Measurements from ENCODE around the gene TMEM119.

GRCh38 chr12:108616359-108616758 lies 18.5 kb upstream of the TMEM119 start:
- TF ChIP-seq CTCF (IDR thresholded peaks at IDR 0.05) (no peak), EP300 (IDR thresholded peaks at IDR 0.05) (no peak), POLR2A (IDR thresholded peaks at IDR 0.05) (no peak), POLR2AphosphoS5 (IDR thresholded peaks at IDR 0.05) (no peak)
